ENCODE data around the gene CDK11B.

CDK11B gene

DNA sequence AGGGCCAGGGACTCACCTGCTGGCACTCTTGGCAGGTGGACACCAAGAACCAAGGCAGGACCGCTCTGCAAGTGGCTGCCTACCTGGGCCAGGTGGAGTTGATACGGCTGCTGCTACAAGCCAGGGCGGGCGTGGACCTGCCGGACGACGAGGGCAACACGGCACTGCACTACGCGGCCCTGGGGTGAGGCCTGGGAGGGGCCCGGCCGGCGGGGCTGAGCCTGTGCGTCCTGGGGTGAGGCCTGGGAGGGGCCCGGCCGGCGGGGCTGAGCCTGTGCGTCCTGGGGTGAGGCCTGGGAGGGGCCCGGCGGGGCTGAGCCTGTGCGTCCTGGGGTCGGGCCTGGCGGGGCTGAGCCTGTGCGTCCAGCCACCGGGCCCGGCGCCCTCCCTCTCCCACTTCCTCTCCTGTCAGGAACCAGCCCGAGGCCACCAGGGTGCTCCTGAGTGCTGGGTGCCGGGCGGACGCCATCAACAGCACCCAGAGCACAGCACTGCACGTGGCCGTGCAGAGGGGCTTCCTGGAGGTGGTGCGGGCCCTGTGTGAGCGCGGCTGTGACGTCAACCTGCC lies 31.5 kb downstream of the CDK11B start:
- DNase-seq (ENCODE audit: low read depth): no peak

DNA sequence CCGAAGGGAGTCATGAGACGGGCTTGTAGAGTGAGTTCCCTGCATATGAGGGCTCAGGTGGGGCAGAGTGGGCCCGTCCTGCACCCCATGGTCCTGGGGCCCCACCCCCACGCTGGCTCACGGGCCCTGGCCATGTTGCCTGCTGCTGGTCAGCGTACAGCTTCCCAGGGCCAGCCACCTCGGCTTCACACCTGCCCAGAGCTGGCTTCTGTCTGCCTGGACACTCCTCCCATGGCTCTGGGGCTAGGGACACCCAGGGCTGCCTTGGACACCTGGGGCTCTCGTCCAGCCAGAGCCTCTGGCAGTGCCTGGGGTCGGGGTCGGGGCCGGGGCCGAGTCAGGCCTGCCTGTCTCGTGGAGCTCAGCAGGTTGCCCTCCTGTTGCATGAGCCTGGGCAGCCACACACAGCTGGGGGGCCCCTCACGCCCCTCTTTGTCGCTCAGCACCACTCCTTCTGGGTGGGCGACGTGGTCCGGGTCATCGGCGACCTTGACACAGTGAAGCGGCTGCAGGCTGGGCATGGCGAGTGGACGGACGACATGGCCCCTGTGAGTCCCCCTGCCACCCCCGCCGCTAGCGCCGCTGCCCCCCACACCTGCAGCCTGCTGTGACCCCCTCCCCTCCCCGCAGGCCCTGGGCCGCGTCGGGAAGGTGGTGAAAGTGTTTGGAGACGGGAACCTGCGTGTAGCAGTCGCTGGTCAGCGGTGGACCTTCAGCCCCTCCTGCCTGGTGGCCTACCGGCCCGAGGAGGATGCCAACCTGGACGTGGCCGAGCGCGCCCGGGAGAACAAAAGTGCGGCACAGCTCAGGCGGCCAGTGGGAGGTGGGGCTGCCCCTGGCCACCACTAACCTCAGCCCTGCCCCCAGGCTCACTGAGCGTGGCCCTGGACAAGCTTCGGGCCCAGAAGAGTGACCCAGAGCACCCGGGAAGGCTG lies 32.3 kb downstream of the CDK11B start:
- no peak for DNase-seq (ENCODE audit: low read depth)

DNA sequence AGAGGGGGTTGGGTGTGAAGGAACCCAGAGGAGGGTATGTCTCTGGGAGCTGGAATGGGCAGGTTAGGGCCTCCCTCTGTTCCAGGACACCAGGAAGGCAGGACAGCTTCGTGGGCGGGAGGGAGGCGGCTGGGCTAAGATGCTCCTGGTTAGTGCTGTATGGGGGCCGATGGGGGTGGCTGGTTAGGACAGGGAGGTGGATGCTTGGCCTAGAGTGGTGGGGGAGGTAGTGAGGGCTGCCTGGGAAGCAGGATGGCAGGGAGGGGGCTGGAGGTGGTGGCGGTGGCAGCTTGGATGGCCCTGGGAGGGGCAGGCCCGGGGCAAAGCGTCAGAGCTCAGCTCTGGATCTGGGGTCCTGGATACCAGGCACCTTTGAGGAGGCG lies 33.0 kb downstream of the CDK11B start:
- DNase-seq (ENCODE audit: low read depth): no peak

DNA sequence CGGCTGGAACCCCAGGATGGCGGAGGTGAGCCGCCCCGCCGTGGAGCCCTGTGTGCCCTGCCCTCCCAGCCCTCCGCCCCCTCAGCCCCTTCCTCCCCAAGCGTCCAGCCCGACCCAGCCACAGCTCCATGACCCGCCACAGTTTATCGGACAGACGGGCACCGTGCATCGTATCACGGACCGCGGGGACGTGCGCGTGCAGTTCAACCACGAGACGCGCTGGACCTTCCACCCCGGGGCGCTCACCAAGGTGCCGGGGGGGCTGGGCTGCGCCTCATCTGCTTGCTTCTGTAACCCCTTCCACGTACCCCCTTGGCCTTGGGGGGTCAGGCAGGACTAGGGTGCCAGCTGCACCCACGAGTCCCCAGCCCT lies 33.4 kb downstream of the CDK11B start:
- DNase-seq (ENCODE audit: low read depth): no peak

DNA sequence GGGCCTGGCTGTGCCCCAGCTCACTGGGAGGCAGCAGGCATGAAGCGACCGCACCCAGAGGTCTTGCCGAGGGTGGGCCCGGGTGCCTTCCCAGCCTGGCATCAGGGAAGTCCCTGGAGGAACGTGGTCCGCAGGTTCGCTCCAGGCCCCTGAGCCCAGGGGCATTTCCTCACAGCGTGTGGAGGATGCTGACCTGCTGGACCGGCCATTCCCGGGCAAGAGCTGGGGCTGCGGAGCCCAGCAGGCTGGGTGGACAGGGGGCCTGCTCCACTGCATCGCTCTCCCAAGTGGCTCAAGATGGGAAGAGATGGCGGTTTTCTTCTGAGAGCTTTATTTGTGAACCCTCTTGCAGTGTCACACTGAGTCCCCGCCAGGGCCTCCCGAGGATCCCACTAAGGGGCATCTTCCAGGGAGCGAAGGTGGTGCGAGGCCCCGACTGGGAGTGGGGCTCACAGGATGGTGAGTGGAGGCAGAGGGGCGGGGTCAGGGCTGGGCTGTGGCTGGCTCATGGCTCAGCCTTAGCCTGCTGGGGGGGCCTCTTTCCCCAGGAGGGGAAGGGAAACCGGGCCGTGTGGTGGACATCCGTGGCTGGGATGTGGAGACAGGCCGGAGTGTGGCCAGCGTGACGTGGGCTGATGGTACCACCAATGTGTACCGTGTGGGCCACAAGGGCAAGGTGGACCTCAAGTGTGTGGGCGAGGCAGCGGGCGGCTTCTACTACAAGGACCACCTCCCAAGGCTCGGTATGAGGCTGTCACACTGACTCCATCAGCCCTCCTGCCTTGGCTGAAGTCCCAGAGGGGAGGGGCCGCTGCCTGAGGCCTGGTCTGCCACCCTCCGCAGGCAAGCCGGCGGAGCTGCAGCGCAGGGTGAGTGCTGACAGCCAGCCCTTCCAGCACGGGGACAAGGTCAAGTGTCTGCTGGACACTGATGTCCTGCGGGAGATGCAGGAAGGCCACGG lies 34.1 kb downstream of the CDK11B start:
- DNase-seq (ENCODE audit: low read depth): no peak

DNA sequence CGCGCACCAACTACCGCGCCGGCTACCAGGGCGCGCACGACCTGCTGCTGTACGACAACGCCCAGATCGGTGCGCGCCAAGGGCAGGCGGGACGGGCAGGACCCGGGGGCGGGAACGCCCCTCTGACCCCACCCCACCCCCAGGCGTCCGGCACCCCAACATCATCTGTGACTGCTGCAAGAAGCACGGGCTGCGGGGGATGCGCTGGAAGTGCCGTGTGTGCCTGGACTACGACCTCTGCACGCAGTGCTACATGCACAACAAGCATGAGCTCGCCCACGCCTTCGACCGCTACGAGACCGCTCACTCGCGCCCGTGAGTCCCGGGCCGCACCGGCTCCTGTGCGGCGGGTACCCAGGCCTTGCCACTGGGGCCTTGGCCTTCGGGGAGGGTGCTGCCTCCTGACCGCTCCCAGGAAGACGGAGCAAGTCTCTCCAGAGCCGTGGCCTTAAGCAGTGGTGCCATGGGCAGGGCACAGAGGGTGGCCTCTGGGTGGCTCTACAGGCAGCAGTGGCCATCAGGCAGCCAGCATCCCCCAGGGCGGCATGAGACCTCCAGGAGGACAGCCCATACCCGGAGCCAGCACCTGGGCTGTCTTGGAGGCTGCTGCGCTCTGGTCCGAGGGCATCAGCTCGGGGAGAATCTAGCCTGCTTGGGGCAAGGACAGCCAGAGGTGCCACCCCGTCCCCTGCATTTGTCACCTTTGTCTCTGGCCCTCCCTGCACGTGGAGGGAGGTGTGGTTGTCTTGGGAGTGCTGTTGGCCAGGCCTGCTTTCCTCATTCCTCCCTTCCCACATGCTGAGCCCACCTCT lies 35.0 kb downstream of the CDK11B start:
- DNase-seq (ENCODE audit: low read depth): no peak

DNA sequence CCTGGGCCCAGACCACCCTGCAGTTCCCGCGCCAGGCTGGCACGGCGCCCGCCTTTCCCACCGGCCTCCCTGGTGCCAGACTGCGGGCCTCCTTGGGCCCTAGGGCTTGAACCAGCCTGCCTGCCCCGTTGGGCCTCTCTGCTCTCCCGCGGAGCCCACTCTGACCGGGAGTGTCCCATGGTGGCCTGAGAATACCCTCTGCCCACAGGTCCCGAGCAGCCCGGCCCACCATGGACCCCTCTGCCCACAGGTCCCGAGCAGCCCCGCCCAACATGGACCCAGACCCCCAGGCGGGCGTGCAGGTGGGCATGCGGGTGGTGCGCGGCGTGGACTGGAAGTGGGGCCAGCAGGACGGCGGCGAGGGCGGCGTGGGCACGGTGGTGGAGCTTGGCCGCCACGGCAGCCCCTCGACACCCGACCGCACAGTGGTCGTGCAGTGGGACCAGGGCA lies 35.6 kb downstream of the CDK11B start:
- no peak for DNase-seq (ENCODE audit: low read depth)

DNA sequence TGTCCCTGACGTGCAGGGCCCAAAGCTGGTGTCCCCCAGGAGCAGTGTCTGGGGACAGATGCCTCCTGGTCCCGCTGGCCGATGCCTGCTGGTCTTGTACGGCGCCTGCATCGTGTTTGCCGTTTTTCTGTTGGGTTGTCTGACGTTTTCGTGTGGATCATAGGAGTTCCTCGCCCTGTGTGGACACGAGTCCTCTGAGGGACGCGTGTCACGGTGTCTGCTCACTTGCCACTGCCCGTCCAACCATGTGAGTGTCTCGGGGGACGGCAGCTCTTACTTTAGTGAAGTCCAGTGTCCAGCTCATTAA lies 36.1 kb downstream of the CDK11B start:
- no peak for DNase-seq (ENCODE audit: low read depth)

DNA sequence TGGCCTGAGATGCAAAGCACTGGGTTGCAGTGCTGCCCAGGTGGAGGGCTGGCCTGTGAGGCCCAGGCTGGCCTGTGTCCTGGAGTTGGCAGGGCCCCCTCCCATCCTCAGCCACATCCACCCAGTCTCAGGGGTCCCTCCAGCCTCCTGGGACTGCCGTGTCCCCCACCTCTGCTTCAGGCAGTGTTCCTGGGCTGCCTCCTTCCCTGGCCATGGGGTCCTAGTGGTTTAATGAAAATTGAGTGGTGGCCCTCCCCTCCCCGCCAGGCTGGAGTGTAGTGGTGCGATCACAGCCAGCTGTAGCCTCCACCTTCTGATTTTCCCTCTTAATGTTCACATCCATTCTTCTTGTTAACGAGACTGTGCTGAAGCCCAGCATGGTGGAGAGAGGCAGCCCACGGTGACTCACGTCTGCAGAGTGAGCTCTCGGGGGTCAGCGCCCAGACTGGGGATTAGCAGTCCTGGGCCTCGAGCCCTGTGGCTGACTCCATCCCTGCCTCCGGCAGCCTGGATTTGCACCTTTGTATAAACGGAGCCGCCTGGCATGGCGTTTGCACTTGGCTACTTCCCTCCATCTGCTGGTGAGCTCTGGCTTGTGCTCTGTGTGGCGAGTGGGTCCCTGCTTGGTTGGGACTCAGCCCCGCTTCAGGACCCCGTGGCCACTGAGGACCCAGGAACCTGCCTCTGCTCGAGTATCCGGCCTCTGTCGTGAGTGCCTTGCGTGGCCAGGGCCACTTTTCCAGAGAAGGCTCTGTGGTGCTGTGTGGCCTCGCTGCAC lies 36.6 kb downstream of the CDK11B start:
- no peak for DNase-seq (ENCODE audit: low read depth)

DNA sequence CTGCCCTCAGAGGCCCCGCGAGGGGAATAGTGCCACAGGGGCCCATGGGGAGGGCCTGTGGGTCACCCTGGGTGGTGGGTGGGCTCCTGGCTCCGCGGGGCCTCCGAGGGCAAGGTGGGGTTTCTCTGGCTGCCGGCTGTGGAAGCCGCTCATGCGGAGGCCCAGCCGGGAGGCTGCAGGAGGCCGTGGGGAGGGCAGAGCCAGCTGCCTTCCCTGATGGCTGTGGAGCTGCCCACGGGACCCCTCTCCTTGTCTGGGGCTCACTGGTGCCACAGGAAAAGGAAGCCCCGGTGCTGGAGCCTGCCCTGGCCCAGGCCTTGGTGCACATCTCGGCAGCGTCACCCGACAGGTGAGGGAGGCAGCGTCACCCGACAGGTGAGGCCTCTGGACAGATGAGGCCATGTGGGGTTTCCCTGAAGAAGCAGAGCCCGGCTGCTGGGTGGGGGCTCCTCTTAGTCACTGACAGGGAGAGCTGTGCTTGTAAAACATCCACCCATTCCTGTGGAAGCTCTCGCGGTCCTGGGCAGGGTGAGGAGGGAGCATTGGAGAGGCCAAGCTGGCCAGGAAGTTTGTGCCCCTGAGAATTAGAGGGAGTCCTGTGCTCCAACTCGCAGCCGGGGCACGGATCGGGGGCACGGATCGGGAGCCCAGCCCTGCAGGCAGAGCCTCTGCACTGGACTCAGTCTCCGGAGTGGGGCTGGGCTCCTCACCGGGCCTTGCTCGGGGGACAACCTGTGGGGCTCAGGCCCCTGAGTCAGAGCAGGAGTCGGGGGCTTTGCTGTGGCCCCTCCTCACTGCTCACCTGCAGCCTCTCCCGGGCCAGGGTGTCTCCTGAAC lies 37.4 kb downstream of the CDK11B start:
- no peak for DNase-seq (ENCODE audit: low read depth)

DNA sequence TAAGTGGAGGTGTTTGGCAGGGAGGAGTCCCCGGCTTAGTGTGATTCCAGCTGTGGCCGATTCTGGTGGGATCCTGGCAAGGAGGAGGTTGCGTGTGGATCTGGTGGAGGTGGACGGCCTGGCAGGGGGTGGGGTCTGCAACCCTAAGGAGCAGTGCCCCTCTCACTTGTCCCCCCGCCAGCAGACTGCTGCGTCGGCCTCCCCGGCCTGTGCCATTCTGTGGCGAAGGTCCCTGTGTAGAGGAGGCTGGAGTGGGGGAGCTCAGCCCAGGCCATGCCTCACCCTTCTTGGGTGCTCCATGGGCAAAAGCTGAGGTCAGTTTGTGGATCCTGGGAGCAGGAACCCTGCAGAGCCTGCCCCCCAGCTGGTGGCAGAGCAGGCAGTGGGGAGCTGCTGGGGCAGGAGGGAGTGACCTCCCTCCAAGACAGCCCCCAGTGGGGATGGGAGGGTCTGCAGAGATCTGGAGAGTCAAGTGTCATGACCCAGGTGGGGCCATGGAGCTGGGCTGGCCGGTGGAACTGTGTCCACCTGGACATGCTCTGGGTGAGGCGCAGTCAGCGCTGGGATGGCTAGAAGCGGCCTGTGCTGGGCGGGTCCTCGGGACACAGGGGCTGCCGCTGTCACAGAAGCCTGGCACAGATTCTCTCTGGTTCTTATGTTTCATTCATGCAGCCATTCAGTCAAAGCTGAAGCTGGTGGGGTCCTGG lies 38.2 kb downstream of the CDK11B start:
- no peak for DNase-seq (ENCODE audit: low read depth)

DNA sequence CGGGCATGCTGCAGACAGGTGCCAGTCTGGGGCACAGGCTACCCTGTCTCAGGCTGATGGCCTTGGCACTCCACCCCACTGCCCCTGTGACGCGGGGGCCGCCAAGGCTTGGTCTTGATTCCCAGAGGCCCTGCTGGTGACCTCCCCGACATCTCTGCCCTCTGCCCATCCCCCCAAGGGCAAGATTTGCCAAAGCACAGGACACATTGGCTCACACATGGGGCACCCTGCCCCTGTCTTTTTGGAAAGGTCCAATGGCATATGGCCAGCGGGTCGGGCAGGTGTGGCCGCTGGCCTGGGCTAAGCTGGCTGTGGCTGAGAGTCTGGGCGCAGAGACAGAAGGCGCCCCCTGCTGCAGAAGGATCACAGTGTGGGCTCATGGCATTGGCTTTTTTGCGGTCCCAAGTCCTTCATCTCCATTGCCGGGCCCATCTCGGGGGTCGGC lies 38.9 kb downstream of the CDK11B start:
- DNase-seq (ENCODE audit: low read depth): no peak

DNA sequence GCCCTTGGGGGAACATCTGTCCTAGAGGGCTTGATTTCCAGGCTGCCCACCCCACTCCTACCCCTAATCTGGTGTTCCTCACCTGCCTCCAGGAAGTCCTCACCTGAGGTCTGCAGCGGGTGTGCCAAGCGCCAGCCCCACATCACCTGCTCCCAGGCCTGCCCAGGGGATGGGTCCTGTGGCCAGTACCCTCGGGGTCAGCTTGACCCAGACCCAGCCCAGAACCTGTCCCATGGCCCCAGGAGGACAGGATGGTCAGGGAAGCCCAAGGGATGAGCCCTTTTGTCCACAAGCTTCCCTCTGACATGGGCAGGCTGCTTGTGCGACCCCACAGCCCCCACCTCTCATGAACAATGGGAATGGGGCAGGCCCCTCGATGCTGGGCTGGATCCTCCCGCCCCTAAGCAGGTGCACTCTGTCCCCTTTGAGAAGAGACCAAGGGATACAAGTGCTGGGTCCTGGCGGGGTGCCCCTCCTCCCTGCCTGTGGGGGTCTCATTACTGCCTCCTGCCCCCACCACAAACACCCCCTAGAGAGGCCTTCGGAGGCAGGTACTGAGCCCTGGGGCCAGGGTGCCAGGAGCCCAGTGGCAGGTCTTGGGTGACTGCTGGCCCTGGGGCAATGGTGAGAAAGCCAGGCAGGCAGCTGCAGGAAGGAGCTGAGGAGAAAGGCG lies 40.3 kb downstream of the CDK11B start:
- no peak for DNase-seq (ENCODE audit: low read depth)

DNA sequence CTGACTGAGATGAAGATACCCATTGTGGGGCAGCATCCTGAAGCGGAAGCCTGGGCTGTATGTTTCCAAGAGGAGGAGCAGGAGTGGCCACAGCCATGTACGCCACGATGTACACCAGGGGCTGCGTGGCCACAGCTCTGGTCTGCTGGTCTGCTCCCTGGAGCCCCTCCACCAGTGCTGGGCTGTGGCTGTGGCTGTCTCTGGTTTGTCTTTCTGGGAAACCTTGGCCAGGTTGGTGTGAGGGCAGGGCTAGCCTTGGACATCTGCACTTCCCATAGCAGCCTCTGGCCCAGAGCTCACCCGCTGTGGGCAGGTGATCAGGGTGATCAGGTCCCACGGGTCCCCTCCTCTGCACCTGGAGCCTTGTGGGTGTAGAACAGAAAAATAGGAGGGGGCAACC lies 40.9 kb downstream of the CDK11B start:
- no peak for DNase-seq (ENCODE audit: low read depth)

DNA sequence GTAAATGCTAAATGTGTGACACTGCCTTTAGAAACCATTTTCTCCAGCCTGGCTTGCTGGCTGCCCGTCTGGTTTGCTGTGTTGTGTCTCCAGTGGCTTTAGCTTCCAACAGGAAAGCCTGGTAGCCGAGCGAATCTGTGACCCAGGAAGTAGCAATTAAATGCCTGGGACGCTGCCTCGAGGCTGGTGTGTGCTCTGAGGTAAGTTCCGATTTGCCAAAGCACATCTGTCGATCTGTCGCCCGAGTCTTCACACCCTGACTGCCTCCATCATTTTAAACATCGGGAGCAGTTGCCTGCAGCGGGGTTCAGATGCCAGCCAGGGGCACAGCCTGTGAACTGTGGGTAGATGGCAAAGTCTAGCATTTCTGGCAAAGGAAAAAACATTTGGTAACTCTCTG lies 41.3 kb downstream of the CDK11B start:
- DNase-seq (ENCODE audit: low read depth): no peak

DNA sequence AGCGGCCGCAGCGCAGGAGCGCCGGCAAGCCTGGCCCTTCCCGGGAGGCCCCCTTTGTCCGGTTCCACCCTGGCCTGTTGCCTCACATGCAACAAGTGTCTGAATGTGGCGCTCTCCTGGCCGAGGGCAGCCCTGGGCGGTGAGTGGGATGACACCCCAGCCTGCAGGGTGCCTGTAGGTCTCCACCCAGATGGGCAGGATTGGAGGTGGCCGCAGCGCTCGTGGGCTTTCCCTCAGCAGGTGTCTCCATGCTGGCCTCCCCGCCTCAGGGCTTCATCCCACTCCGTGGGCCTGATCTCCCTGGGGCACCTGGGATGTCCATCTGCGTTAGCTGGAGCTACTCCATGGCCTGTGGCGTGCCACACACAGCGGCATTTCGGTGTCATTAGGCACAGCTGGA lies 42.0 kb downstream of the CDK11B start:
- DNase-seq (ENCODE audit: low read depth): no peak

DNA sequence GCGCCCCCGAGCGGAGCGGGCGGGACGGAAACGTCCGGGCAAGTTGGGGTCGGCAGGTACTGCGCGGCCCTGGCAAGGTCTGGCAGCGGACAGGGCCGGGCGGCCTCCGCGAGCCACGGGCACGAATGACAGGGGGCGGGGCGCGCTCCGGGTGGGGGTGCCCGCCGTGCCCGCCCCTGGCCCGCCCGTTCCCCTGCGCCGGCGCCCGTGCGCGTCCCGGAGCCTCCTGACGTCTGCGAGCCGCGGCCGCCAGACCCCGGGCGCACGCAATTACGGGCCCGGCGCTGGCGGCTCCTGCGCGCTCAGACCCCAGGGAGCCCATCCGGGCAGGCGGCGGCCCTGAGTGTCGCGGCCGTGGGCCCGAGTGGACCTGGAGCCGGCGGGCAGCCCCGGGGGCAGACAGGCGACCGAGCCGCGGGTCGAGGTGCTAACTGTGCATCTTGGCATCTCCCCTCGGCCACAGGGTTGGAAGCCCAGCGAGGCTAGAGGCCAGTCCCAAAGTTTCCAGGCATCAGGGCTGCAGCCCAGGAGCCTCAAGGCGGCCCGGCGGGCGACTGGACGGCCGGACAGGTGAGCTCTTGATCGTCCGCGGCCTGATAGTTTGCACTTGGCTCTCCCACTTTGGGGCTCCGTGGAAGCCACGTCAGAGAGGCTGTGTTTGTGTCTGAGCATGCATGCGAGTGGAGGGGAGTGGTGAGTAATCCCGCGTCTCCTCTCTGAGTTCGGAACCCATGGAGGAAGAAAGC lies 42.6 kb downstream of the CDK11B start:
- DNase-seq (ENCODE audit: low read depth): no peak
